Activated CD8-positive, alpha-beta memory T cell treated with anti-CD3 and anti-CD28 coated beads, Interleukin-2, amount 50 U/mL, for 4 hours (primary cell): ENCODE measurements around the gene TTC28.

Experiments used
- DNase-seq: peaks from one replicate; pipeline ENCODE4 v3.0.0-alpha.2; 2020

TTC28 gene

GRCh38 chr22:28031383-28031922 is 648.2 kb downstream of the TTC28 start:
- no peak for DNase-seq

- no peak for DNase-seq
These were observed 649.2 kb downstream of the TTC28 start for GRCh38 chr22:28030473-28030872.

GRCh38 chr22:28029956-28030355 is 649.7 kb downstream of the TTC28 start:
- no peak for DNase-seq

- no peak for DNase-seq
These were observed 650.3 kb downstream of the TTC28 start for GRCh38 chr22:28029201-28029948.

GRCh38 chr22:28027453-28028448 is 651.9 kb downstream of the TTC28 start:
- no peak for DNase-seq

- no peak for DNase-seq
These were observed 653.6 kb downstream of the TTC28 start for GRCh38 chr22:28025866-28026575.

GRCh38 chr22:28025333-28025732 is 654.3 kb downstream of the TTC28 start:
- no peak for DNase-seq

- peak; percentile 8 for DNase-seq
These were observed 655.2 kb downstream of the TTC28 start for GRCh38 chr22:28024422-28024888.

- no peak for DNase-seq
These were observed 655.9 kb downstream of the TTC28 start for GRCh38 chr22:28023774-28024173.

- peak; percentile 9 for DNase-seq
These were observed 656.6 kb downstream of the TTC28 start for GRCh38 chr22:28023036-28023435.

- DNase-seq = no peak
These were observed 657.5 kb downstream of the TTC28 start for GRCh38 chr22:28021998-28022660.

- no peak for DNase-seq
These were observed 658.3 kb downstream of the TTC28 start for GRCh38 chr22:28021116-28021997.

GRCh38 chr22:28019881-28020861 is 659.5 kb downstream of the TTC28 start:
- peak; percentile 68 for DNase-seq

- peak; percentile 13 for DNase-seq
These were observed 660.3 kb downstream of the TTC28 start for GRCh38 chr22:28019360-28019759.

- DNase-seq = no peak
These were observed 661.1 kb downstream of the TTC28 start for GRCh38 chr22:28018461-28018927.

- DNase-seq = peak; percentile 10
These were observed 661.8 kb downstream of the TTC28 start for GRCh38 chr22:28017859-28018258.

GRCh38 chr22:28017558-28017820 is 662.2 kb downstream of the TTC28 start:
- no peak for DNase-seq

GRCh38 chr22:28016781-28017557 is 662.7 kb downstream of the TTC28 start:
- peak; percentile 8 for DNase-seq
